OCI-LY7 (cell line): Measurements from ENCODE around the gene LGR6. TPM values are rescaled to one million over a fixed set of nuclear protein-coding genes. Genes with fewer than 3 reads are reported as not detected.

Source experiments
- BruUV-seq: library from RNA; stranded (reverse); fragments of 400-500 nt; replicated peaks from 2 replicates; lab custom pipeline; 2021; lab: Mats Ljungman, UMichigan
- CTCF ChIA-PET: fragments of 300-600 bp; sonication (Branson Sonifier 250); formaldehyde crosslinking; loops from one replicate; lab custom pipeline; 2022; ENCODE audit warnings: antibody characterized with exemption; ENCODE audit not compliant: unreplicated experiment; lab: Charles Lee
- POLR2A ChIA-PET: fragments of 300-600 bp; sonication (Branson Sonifier 250); formaldehyde crosslinking; loops from one replicate; lab custom pipeline; 2022; ENCODE audit warnings: antibody characterized with exemption; lab: Charles Lee
- DNase-seq: peaks from one replicate; pipeline ENCODE4 v3.0.0-alpha.2; 2015; ENCODE audit warnings: low spot score
- H2AFZ ChIP-seq: fragments of 200-600 bp; sonication (generic), shearing (Covaris generic); 2 replicates; pipeline ENCODE4 v1.6.1; 2014; ENCODE audit warnings: mild to moderate bottlenecking, antibody characterized with exemption, low read length, moderate library complexity
- H3K27ac ChIP-seq: fragments of 200-600 bp; sonication (generic); 2 replicates; pipeline ENCODE4 v1.5.1; 2014; ENCODE audit warnings: mixed run types, low read depth, mild to moderate bottlenecking, moderate library complexity, low read length, inconsistent platforms; ENCODE audit not compliant: poor library complexity, severe bottlenecking
- H3K36me3 ChIP-seq: fragments of 200-600 bp; sonication (generic); 2 replicates; pipeline ENCODE4 v1.6.1; 2014; ENCODE audit warnings: mild to moderate bottlenecking, antibody characterized with exemption, low read length, moderate library complexity, mixed read lengths; ENCODE audit not compliant: insufficient read depth
- H3K4me1 ChIP-seq: fragments of 200-600 bp; sonication (generic); 2 replicates; pipeline ENCODE4 v1.5.1; 2014; ENCODE audit warnings: mild to moderate bottlenecking, low read length; ENCODE audit not compliant: insufficient read depth, poor library complexity, severe bottlenecking
- H3K4me2 ChIP-seq: fragments of 200-600 bp; sonication (generic); 2 replicates; pipeline ENCODE4 v1.6.1; 2014; ENCODE audit warnings: mild to moderate bottlenecking, low read length
- H3K4me3 ChIP-seq: fragments of 200-600 bp; sonication (generic); 2 replicates; pipeline ENCODE4 v1.5.1; 2014; ENCODE audit warnings: mild to moderate bottlenecking, low read depth, low read length; ENCODE audit not compliant: poor library complexity, severe bottlenecking
- H3K79me2 ChIP-seq: fragments of 200-600 bp; sonication (generic); 2 replicates; pipeline ENCODE4 v1.6.1; 2016; ENCODE audit warnings: low read depth, mild to moderate bottlenecking, low read length, moderate library complexity, mixed read lengths; ENCODE audit not compliant: insufficient read depth
- H3K9me2 ChIP-seq: fragments of 200-600 bp; sonication (generic); 2 replicates; pipeline ENCODE4 v1.6.1; 2016; ENCODE audit warnings: mild to moderate bottlenecking, low read length, mixed read lengths; ENCODE audit not compliant: insufficient read depth
- H3K9me3 ChIP-seq: fragments of 200-600 bp; sonication (generic); 2 replicates; pipeline ENCODE4 v1.6.1; 2014; ENCODE audit warnings: mild to moderate bottlenecking, mixed run types, low read length, mixed read lengths
- H4K20me1 ChIP-seq: fragments of 200-600 bp; sonication (generic); 2 replicates; pipeline ENCODE4 v1.6.1; 2014; ENCODE audit warnings: mild to moderate bottlenecking, antibody characterized with exemption, low read length, moderate library complexity, mixed read lengths; ENCODE audit not compliant: insufficient read depth
- EZH2phosphoT487 ChIP-seq: fragments of 200-600 bp; sonication (generic); IDR thresholded peaks from 2 replicates; pipeline ENCODE4 v1.6.1; 2018; ENCODE audit warnings: low read depth, borderline replicate concordance, mild to moderate bottlenecking, mixed run types, antibody characterized with exemption, low read length, moderate library complexity, mixed read lengths
- intact Hi-C: fragments of 100-400 bp; cut with micrococcal nuclease; formaldehyde crosslinking; loops from one replicate; pipeline ENCODE4 v1.10.0; 2022; ENCODE audit not compliant: unreplicated experiment
- total RNA-seq, 2 experiments: library from RNA; depleted of rRNA in 1 of 2; stranded (reverse); fragments of >200 nt in 1 of 2; shearing (Covaris generic) in 1 of 2; gene quantifications; 2 replicates each; pipeline ENCODE4 v1.2.3, GENCODE V29; 2014 to 2022
- TF ChIP-seq, protein P1 (sequence below): fragments of 200-600 bp; sonication (generic); conservative IDR thresholded peaks from 2 replicates; pipeline ENCODE4 v1.5.1; 2014; ENCODE audit warnings: mild to moderate bottlenecking, antibody characterized with exemption, low read length, moderate library complexity, mixed read lengths

Gene LGR6
- total RNA-seq, 2 experiments from 2014 or later: not detected

GRCh38 chr1:202146993-202147392, 46.6 kb upstream of the LGR6 start:
- POLR2A ChIA-PET: interaction anchor here (0.6 kb wide), 1 partner anchor 12 kb away, joined by 4 read pairs; no protein-coding TSS in a partner anchor
- peaks cover 20% of the 10 kb centered on the region for H3K79me2 ChIP-seq
- H3K27ac ChIP-seq: no peak overlapping the region
- intact Hi-C loops: no loop called here
- H4K20me1 ChIP-seq: no peaks in the 10 kb centered on the region
- H3K9me2 ChIP-seq: no peaks in the 10 kb centered on the region
- no peak for DNase-seq
- H3K9me3 ChIP-seq: no peaks in the 10 kb centered on the region
- H2AFZ ChIP-seq: no peak overlapping the region
- no peak overlapping the region for H3K4me3 ChIP-seq
- peaks cover 56% of the 10 kb centered on the region for H3K36me3 ChIP-seq
- TF ChIP-seq EZH2phosphoT487: no peak
- TF ChIP-seq, protein P1, sequence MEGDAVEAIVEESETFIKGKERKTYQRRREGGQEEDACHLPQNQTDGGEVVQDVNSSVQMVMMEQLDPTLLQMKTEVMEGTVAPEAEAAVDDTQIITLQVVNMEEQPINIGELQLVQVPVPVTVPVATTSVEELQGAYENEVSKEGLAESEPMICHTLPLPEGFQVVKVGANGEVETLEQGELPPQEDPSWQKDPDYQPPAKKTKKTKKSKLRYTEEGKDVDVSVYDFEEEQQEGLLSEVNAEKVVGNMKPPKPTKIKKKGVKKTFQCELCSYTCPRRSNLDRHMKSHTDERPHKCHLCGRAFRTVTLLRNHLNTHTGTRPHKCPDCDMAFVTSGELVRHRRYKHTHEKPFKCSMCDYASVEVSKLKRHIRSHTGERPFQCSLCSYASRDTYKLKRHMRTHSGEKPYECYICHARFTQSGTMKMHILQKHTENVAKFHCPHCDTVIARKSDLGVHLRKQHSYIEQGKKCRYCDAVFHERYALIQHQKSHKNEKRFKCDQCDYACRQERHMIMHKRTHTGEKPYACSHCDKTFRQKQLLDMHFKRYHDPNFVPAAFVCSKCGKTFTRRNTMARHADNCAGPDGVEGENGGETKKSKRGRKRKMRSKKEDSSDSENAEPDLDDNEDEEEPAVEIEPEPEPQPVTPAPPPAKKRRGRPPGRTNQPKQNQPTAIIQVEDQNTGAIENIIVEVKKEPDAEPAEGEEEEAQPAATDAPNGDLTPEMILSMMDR: no peak
- no peak overlapping the region for H3K4me2 ChIP-seq
- peaks cover 17% of the 10 kb centered on the region for H3K4me1 ChIP-seq
- CTCF ChIA-PET: no interaction called here
- BruUV-seq: no TSS peak

GRCh38 chr1:202148391-202148790, 45.2 kb upstream of the LGR6 start:
- H3K27ac ChIP-seq: no peak overlapping the region
- H3K36me3 ChIP-seq: peaks cover 60% of the 10 kb centered on the region
- intact Hi-C loops: no loop called here
- DNase-seq: no peak
- BruUV-seq: no TSS peak
- TF ChIP-seq, protein P1: no peak
- TF ChIP-seq EZH2phosphoT487: no peak
- H3K4me2 ChIP-seq: no peak overlapping the region
- peaks cover 9% of the 10 kb centered on the region for H3K4me1 ChIP-seq
- H3K4me3 ChIP-seq: no peak overlapping the region
- no peaks in the 10 kb centered on the region for H3K9me3 ChIP-seq
- CTCF ChIA-PET: no interaction called here
- H3K79me2 ChIP-seq: peaks cover 6% of the 10 kb centered on the region
- POLR2A ChIA-PET: no interaction called here
- H3K9me2 ChIP-seq: no peaks in the 10 kb centered on the region
- no peaks in the 10 kb centered on the region for H4K20me1 ChIP-seq
- H2AFZ ChIP-seq: no peak overlapping the region

GRCh38 chr1:202149566-202149965, 44.0 kb upstream of the LGR6 start:
- peaks cover 72% of the 10 kb centered on the region for H3K36me3 ChIP-seq
- TF ChIP-seq, protein P1: no peak
- TF ChIP-seq EZH2phosphoT487: no peak
- peaks cover 10% of the 10 kb centered on the region for H3K4me1 ChIP-seq
- H3K79me2 ChIP-seq: no peaks in the 10 kb centered on the region
- H3K4me2 ChIP-seq: no peak overlapping the region
- ChIA-PET POLR2A (interaction anchor here (0.7 to 1.0 kb wide), 2 partner anchors 164 to 1148 kb away, joined by 3 to 4 read pairs; no protein-coding TSS in a partner anchor), CTCF (no interaction called here)
- no peak overlapping the region for H3K27ac ChIP-seq
- no peaks in the 10 kb centered on the region for H4K20me1 ChIP-seq
- H3K4me3 ChIP-seq: no peak overlapping the region
- H2AFZ ChIP-seq: no peak overlapping the region
- no TSS peak for BruUV-seq
- intact Hi-C loops: no loop called here
- no peaks in the 10 kb centered on the region for H3K9me3 ChIP-seq
- H3K9me2 ChIP-seq: no peaks in the 10 kb centered on the region
- no peak for DNase-seq
